ENCODE results near the gene TRO. TPM values are rescaled to one million over a fixed set of nuclear protein-coding genes. Genes with fewer than 3 reads are reported as not detected.
A peak's percentile ranks its signal among the peaks of the same experiment; 100 is the strongest.

Gene TRO
- total RNA-seq, 6 experiments from 2014 or later, result 13.3 to 20.0 (median 18.4) TPM

DNA sequence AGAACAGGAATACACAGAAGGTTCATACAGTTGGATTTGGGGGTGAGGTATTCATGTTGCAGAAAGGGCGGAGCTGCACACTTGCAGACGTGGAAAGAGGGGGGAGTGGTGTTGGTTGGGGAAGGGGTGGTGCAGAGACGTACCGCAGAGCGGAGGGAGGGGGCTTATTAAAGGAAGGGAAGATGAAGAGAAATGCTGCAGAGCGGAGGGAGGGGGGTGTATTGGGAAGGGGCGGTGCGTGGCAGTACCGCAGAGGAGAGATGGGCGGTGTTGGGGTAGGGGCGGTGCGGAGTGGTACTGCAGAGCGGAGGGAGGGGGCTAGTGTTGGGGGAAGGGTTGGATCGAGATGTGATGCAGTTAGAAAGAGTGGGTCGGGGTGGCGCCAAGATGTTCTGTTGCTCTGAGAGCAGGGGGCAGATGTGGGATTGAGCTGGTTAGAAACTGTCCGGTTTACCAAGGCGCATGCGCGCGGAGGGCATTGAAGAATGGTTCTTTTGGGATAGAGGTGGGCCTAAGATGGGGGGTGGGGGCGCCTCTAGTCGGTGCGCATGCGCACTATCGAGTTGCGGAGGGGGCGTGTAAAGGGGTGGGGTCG is 900 bp downstream of the TRO start:
- TF ChIP-seq, protein P1, sequence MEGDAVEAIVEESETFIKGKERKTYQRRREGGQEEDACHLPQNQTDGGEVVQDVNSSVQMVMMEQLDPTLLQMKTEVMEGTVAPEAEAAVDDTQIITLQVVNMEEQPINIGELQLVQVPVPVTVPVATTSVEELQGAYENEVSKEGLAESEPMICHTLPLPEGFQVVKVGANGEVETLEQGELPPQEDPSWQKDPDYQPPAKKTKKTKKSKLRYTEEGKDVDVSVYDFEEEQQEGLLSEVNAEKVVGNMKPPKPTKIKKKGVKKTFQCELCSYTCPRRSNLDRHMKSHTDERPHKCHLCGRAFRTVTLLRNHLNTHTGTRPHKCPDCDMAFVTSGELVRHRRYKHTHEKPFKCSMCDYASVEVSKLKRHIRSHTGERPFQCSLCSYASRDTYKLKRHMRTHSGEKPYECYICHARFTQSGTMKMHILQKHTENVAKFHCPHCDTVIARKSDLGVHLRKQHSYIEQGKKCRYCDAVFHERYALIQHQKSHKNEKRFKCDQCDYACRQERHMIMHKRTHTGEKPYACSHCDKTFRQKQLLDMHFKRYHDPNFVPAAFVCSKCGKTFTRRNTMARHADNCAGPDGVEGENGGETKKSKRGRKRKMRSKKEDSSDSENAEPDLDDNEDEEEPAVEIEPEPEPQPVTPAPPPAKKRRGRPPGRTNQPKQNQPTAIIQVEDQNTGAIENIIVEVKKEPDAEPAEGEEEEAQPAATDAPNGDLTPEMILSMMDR (IDR thresholded peaks at IDR 0.05), result no peak
- Mint-ChIP-seq H3K27ac (peak overlapping the region; percentile 71; the same call in 1 of the 2 replicates), H3K4me1 (ENCODE audit: low read depth) (peaks cover 6% of the 10 kb centered on the region), H3K9me3 (no peaks in the 10 kb centered on the region), H3K36me3 (ENCODE audit: low read depth) (peaks cover 8% of the 10 kb centered on the region; the same call in 1 of the 2 replicates), H3K27me3 (ENCODE audit: insufficient read depth) (peaks cover 3% of the 10 kb centered on the region), H3K4me3 (peak overlapping the region; percentile 95)
- DNase-seq, result peak; percentile 56

DNA sequence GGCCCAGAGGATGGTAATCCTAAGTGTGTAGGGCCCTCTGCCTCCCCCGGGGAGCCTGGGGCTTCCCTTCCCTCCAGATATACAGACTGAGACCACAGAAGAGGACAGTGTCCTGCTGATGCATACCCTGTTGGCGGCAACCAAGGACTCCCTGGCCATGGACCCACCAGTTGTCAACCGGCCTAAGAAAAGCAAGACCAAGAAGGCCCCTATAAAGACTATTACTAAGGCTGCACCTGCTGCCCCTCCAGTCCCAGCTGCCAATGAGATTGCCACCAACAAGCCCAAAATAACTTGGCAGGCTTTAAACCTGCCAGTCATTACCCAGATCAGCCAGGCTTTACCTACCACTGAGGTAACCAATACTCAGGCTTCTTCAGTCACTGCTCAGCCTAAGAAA is 1.9 kb downstream of the TRO start:
- no peak overlapping the region for H3K27ac Mint-ChIP-seq
- TF ChIP-seq, protein P1 (IDR thresholded peaks at IDR 0.05), result no peak
- peaks cover 8% of the 10 kb centered on the region; the same call in 1 of the 2 replicates for H3K36me3 Mint-ChIP-seq (ENCODE audit: low read depth)
- H3K4me3 Mint-ChIP-seq, result peak overlapping the region; percentile 95; the same call in 1 of the 2 replicates
- H3K9me3 Mint-ChIP-seq, result no peaks in the 10 kb centered on the region
- DNase-seq, result no peak
- H3K27me3 Mint-ChIP-seq (ENCODE audit: insufficient read depth), result peaks cover 3% of the 10 kb centered on the region
- peaks cover 6% of the 10 kb centered on the region for H3K4me1 Mint-ChIP-seq (ENCODE audit: low read depth)

DNA sequence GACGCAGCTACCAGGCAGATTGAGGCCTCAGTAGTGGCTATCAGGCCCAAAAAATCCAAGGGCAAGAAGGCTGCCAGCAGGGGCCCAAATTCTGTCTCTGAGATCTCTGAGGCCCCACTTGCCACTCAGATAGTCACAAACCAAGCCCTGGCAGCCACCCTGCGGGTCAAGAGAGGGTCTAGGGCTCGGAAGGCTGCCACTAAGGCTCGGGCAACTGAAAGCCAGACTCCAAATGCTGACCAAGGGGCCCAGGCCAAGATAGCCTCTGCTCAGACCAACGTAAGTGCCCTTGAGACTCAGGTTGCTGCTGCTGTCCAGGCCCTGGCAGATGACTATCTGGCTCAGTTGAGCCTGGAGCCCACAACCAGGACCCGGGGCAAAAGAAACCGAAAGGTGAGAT is 2.8 kb downstream of the TRO start:
- no peaks in the 10 kb centered on the region for H3K9me3 Mint-ChIP-seq
- H3K27me3 Mint-ChIP-seq (ENCODE audit: insufficient read depth), result peaks cover 3% of the 10 kb centered on the region
- H3K4me1 Mint-ChIP-seq (ENCODE audit: low read depth), result peaks cover 6% of the 10 kb centered on the region
- TF ChIP-seq, protein P1 (IDR thresholded peaks at IDR 0.05), result no peak
- DNase-seq, result no peak
- no peak overlapping the region for H3K4me3 Mint-ChIP-seq
- no peak overlapping the region for H3K27ac Mint-ChIP-seq
- H3K36me3 Mint-ChIP-seq (ENCODE audit: low read depth), result peaks cover 8% of the 10 kb centered on the region; the same call in 1 of the 2 replicates

DNA sequence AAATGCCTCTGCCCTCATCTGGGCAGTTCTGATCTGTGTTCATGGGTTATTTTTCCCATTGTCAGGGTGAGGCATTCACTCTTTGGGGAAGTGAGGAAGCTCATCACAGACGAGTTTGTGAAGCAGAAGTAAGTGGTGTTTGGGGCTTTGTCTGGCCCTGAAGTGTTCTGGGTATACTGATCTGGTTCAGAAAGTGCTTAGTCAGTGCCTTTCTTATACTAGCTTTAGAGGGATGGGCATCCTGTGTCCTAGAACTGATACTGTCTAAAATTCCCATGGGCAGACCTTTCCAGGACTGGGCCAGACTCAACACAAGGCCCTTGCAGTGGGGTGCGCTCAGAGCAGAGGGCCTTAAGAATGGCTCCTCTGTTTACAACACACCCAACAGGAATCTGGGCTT is 6.4 kb downstream of the TRO start:
- no peak for DNase-seq
- Mint-ChIP-seq H3K9me3 (no peaks in the 10 kb centered on the region), H3K27me3 (ENCODE audit: insufficient read depth) (no peaks in the 10 kb centered on the region; the same call in none of the 2 replicates), H3K36me3 (ENCODE audit: low read depth) (peaks cover 8% of the 10 kb centered on the region; the same call in 1 of the 2 replicates), H3K27ac (no peak overlapping the region), H3K4me3 (no peak overlapping the region), H3K4me1 (ENCODE audit: low read depth) (no peaks in the 10 kb centered on the region)
- TF ChIP-seq, protein P1 (IDR thresholded peaks at IDR 0.05), result no peak

DNA sequence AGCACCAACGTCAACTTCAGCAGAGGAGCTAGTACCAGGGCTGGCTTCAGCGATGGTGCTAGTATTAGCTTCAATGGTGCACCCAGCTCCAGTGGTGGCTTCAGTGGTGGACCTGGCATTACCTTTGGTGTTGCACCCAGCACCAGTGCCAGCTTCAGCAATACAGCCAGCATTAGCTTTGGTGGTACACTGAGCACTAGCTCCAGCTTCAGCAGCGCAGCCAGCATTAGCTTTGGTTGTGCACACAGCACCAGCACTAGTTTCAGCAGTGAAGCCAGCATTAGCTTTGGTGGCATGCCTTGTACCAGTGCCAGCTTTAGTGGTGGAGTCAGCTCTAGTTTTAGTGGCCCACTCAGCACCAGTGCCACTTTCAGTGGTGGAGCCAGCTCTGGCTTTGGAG is 8.3 kb downstream of the TRO start:
- H3K4me1 Mint-ChIP-seq (ENCODE audit: low read depth), result no peaks in the 10 kb centered on the region
- H3K4me3 Mint-ChIP-seq, result no peak overlapping the region
- TF ChIP-seq, protein P1 (IDR thresholded peaks at IDR 0.05), result no peak
- H3K27me3 Mint-ChIP-seq (ENCODE audit: insufficient read depth), result no peaks in the 10 kb centered on the region; the same call in 1 of the 2 replicates
- no peak overlapping the region for H3K27ac Mint-ChIP-seq
- H3K36me3 Mint-ChIP-seq (ENCODE audit: low read depth), result peaks cover 8% of the 10 kb centered on the region; the same call in 1 of the 2 replicates
- no peak for DNase-seq
- H3K9me3 Mint-ChIP-seq, result no peaks in the 10 kb centered on the region
